AG09319 (cell line): ENCODE data around the gene HP.

Experiments used
- DNase-seq: peaks from one replicate; pipeline ENCODE4 v3.0.0-alpha.2; 2010; ENCODE audit warnings: low read depth; ENCODE audit errors: extremely low read depth
- CTCF ChIP-seq: IDR thresholded peaks from 2 replicates; pipeline ENCODE4 v1.5.1; 2011; ENCODE audit warnings: low read depth, mild to moderate bottlenecking, inconsistent platforms, low read length, moderate library complexity

Gene HP

GRCh38 chr16:72015124-72015523, 39.2 kb upstream of the HP start:
- DNase-seq, result no peak
- TF ChIP-seq CTCF, result no peak

- TF ChIP-seq CTCF, result no peak
- no peak for DNase-seq
Measured at GRCh38 chr16:72018470-72018869, 35.8 kb upstream of the HP start.

- no peak for DNase-seq
- TF ChIP-seq CTCF, result peak; percentile 6
Measured at GRCh38 chr16:72021043-72021442, 33.3 kb upstream of the HP start.

DNA sequence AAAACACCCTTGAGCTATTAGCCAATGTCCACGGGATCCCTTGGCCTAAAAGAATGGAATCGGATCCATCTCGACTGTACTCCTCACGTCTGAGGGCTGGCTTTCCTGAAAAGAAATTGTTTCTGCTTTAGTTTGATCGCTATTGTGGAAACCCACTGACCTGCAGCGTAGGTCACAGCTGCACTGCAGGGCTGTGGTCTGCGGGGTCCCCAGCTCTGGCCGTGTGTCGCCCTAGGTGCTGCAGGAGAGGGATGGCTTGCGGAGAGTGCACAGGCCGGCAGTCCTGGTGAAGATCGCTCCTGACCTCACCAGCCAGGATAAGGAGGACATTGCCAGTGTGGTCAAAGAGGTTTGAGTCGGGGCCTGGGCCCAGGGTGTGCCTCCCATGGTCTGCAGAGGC, 32.2 kb upstream of the HP start:
- TF ChIP-seq CTCF, result no peak
- DNase-seq, result no peak

DNA sequence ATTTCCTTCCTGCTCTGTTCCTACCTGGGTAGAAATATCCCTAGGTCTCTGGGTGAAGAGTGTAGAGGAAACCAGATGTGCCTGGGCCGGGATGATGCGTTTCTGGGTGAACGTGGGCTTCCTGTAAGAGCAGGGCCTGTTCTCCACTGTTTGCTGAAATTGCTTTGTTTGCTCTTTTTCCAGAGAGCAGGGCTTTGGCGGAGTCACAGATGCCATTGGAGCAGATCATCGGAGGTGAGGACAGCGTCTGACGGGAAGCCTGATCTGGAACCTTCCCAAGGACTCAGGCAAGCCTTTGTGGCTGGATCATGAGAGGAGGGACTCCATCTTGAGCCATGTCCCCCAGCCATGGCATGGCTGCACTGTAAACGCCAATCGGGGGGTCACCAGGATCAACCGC, 30.3 kb upstream of the HP start:
- DNase-seq, result no peak
- no peak for TF ChIP-seq CTCF

DNA sequence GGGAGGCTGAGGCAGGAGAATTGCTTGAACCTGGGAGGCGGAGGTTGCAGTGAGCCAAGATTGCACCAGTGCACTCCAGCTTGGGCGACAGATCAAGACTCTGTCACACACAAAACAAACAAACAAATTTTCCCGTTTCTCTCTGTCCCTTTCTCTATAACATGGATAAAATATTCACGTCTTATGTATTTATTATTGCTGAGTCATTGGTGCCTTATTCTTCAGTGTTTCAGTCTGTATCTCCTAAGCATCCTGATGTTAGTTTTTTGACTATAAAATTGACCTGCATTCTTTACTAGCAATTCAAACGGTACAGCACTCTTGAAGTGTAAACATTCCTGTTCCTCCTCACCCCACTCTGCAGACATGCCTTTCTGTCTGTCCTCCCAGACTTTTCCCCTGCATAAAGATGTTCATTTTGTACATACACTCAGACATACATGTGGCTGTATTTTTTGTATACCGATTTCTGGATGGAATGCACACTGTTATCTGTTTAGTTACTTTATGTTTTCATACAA, 29.4 kb upstream of the HP start:
- DNase-seq, result no peak
- TF ChIP-seq CTCF, result no peak

GRCh38 chr16:72025404-72026114, 28.7 kb upstream of the HP start:
- no peak for TF ChIP-seq CTCF

More at GRCh38 chr16:72025404-72026114, 28.7 kb upstream of the HP start:
- DNase-seq, result no peak
